Central memory CD8-positive, alpha-beta T cell (primary cell): ENCODE measurements around the gene NT5DC1.

Experiments used
- ATAC-seq: fragments of 150-1000 bp; cut with Tn5 transposase; replicated peaks from 2 replicates; pipeline ENCODE4 v1.10.0; 2022; ENCODE audit warnings: mild to moderate bottlenecking, moderate FRiP score, moderate number of reproducible peaks; ENCODE audit not compliant: poor library complexity, severe bottlenecking; ENCODE audit errors: extremely low read depth
- DNase-seq, 2 donors: peaks; one replicate each; pipeline ENCODE4 v3.0.0; 2021; ENCODE audit warnings: low spot score in 2 of 2
- H3K27ac Mint-ChIP-seq: one replicate; pipeline ENCODE4 v1.8.0; 2022; ENCODE audit warnings: low read depth, mild to moderate bottlenecking, moderate library complexity, mixed read lengths
- H3K27me3 Mint-ChIP-seq: one replicate; pipeline ENCODE4 v1.8.0; 2022; ENCODE audit warnings: mixed read lengths
- H3K36me3 Mint-ChIP-seq: one replicate; pipeline ENCODE4 v1.8.0; 2022; ENCODE audit warnings: mild to moderate bottlenecking, moderate library complexity, mixed read lengths; ENCODE audit not compliant: insufficient read depth
- H3K4me1 Mint-ChIP-seq: one replicate; pipeline ENCODE4 v1.8.0; 2022; ENCODE audit warnings: mixed read lengths
- H3K4me3 Mint-ChIP-seq: one replicate; pipeline ENCODE4 v1.8.0; 2022; ENCODE audit warnings: mild to moderate bottlenecking, moderate library complexity, mixed read lengths
- H3K9me3 Mint-ChIP-seq: one replicate; pipeline ENCODE4 v1.8.0; 2022; ENCODE audit warnings: mixed read lengths

NT5DC1 gene

GRCh38 chr6:116217069-116217468 lies 116.4 kb downstream of the NT5DC1 start:
- Mint-ChIP-seq H3K9me3 (no peaks in the 10 kb centered on the region), H3K36me3 (peaks cover 2% of the 10 kb centered on the region), H3K4me1 (no peaks in the 10 kb centered on the region), H3K27ac (no peak overlapping the region), H3K27me3 (no peaks in the 10 kb centered on the region), H3K4me3 (no peak overlapping the region)
- ATAC-seq (no peak), DNase-seq (no peak)

GRCh38 chr6:116218172-116218633 lies 117.5 kb downstream of the NT5DC1 start:
- Mint-ChIP-seq H3K27me3 (no peaks in the 10 kb centered on the region), H3K27ac (no peak overlapping the region), H3K4me3 (no peak overlapping the region), H3K9me3 (no peaks in the 10 kb centered on the region), H3K4me1 (no peaks in the 10 kb centered on the region), H3K36me3 (peaks cover 4% of the 10 kb centered on the region)
- ATAC-seq (no peak), DNase-seq (no peak)

GRCh38 chr6:116218866-116219265 lies 118.2 kb downstream of the NT5DC1 start:
- no peaks in the 10 kb centered on the region for H3K4me1 Mint-ChIP-seq
- H3K9me3 Mint-ChIP-seq = no peaks in the 10 kb centered on the region
- H3K27ac Mint-ChIP-seq = no peak overlapping the region
- peaks cover 7% of the 10 kb centered on the region for H3K36me3 Mint-ChIP-seq
- DNase-seq (no peak), ATAC-seq (no peak)
- no peak overlapping the region for H3K4me3 Mint-ChIP-seq
- no peaks in the 10 kb centered on the region for H3K27me3 Mint-ChIP-seq

GRCh38 chr6:116221067-116221466 lies 120.4 kb downstream of the NT5DC1 start:
- DNase-seq = no peak

GRCh38 chr6:116221911-116222310 lies 121.3 kb downstream of the NT5DC1 start:
- no peaks in the 10 kb centered on the region for H3K27me3 Mint-ChIP-seq
- peaks cover 7% of the 10 kb centered on the region for H3K36me3 Mint-ChIP-seq
- DNase-seq = no peak
- no peak overlapping the region for H3K4me3 Mint-ChIP-seq
- H3K4me1 Mint-ChIP-seq = no peaks in the 10 kb centered on the region
- H3K9me3 Mint-ChIP-seq = no peaks in the 10 kb centered on the region
- no peak for ATAC-seq
- no peak overlapping the region for H3K27ac Mint-ChIP-seq

More at GRCh38 chr6:116221067-116221466, 120.4 kb downstream of the NT5DC1 start:
- Mint-ChIP-seq H3K36me3 (peaks cover 7% of the 10 kb centered on the region), H3K4me1 (no peaks in the 10 kb centered on the region), H3K4me3 (no peak overlapping the region), H3K27ac (no peak overlapping the region), H3K27me3 (no peaks in the 10 kb centered on the region), H3K9me3 (no peaks in the 10 kb centered on the region)
- ATAC-seq = no peak

GRCh38 chr6:116223355-116223754 lies 122.7 kb downstream of the NT5DC1 start:
- Mint-ChIP-seq H3K27me3 (no peaks in the 10 kb centered on the region), H3K36me3 (peaks cover 7% of the 10 kb centered on the region), H3K27ac (no peak overlapping the region), H3K4me1 (no peaks in the 10 kb centered on the region), H3K4me3 (no peak overlapping the region), H3K9me3 (no peaks in the 10 kb centered on the region)
- ATAC-seq = no peak
- DNase-seq = no peak

- no peaks in the 10 kb centered on the region for H3K4me1 Mint-ChIP-seq
- DNase-seq (no peak), ATAC-seq (no peak)
Observed at GRCh38 chr6:116229287-116229913, 128.7 kb downstream of the NT5DC1 start.

GRCh38 chr6:116234689-116235088 lies 134.0 kb downstream of the NT5DC1 start:
- DNase-seq (no peak), ATAC-seq (no peak)
- Mint-ChIP-seq H3K4me3 (no peak overlapping the region), H3K27ac (no peak overlapping the region), H3K4me1 (no peaks in the 10 kb centered on the region), H3K36me3 (peaks cover 13% of the 10 kb centered on the region), H3K27me3 (no peaks in the 10 kb centered on the region), H3K9me3 (no peaks in the 10 kb centered on the region)

More at GRCh38 chr6:116229287-116229913, 128.7 kb downstream of the NT5DC1 start:
- Mint-ChIP-seq H3K27ac (peak overlapping the region; percentile 11), H3K4me3 (no peak overlapping the region), H3K36me3 (peaks cover 7% of the 10 kb centered on the region), H3K27me3 (no peaks in the 10 kb centered on the region), H3K9me3 (no peaks in the 10 kb centered on the region)

- Mint-ChIP-seq H3K9me3 (no peaks in the 10 kb centered on the region), H3K4me1 (no peaks in the 10 kb centered on the region), H3K27ac (no peak overlapping the region), H3K27me3 (no peaks in the 10 kb centered on the region), H3K4me3 (no peak overlapping the region), H3K36me3 (peaks cover 13% of the 10 kb centered on the region)
- ATAC-seq (no peak), DNase-seq (no peak)
Observed at GRCh38 chr6:116238083-116238482, 137.4 kb downstream of the NT5DC1 start.

- ATAC-seq (no peak), DNase-seq (no peak)
- no peak overlapping the region for H3K4me3 Mint-ChIP-seq
- H3K9me3 Mint-ChIP-seq = no peaks in the 10 kb centered on the region
- H3K36me3 Mint-ChIP-seq = peaks cover 13% of the 10 kb centered on the region
- peak overlapping the region; percentile 38 for H3K27ac Mint-ChIP-seq
- H3K4me1 Mint-ChIP-seq = no peaks in the 10 kb centered on the region
- H3K27me3 Mint-ChIP-seq = no peaks in the 10 kb centered on the region
Observed at GRCh38 chr6:116239256-116239655, 138.6 kb downstream of the NT5DC1 start.

- H3K9me3 Mint-ChIP-seq = no peaks in the 10 kb centered on the region
- no peak for ATAC-seq
- no peak overlapping the region for H3K27ac Mint-ChIP-seq
- H3K36me3 Mint-ChIP-seq = peaks cover 13% of the 10 kb centered on the region
- H3K4me1 Mint-ChIP-seq = no peaks in the 10 kb centered on the region
- H3K27me3 Mint-ChIP-seq = no peaks in the 10 kb centered on the region
- no peak for DNase-seq
- no peak overlapping the region for H3K4me3 Mint-ChIP-seq
Observed at GRCh38 chr6:116239856-116240255, 139.2 kb downstream of the NT5DC1 start.

GRCh38 chr6:116244284-116244683 lies 143.6 kb downstream of the NT5DC1 start:
- no peak overlapping the region for H3K27ac Mint-ChIP-seq
- H3K4me3 Mint-ChIP-seq = no peak overlapping the region
- peaks cover 8% of the 10 kb centered on the region for H3K36me3 Mint-ChIP-seq
- no peaks in the 10 kb centered on the region for H3K4me1 Mint-ChIP-seq
- ATAC-seq (no peak), DNase-seq (no peak)
- H3K9me3 Mint-ChIP-seq = no peaks in the 10 kb centered on the region
- H3K27me3 Mint-ChIP-seq = no peaks in the 10 kb centered on the region

- Mint-ChIP-seq H3K4me3 (no peak overlapping the region), H3K36me3 (peaks cover 8% of the 10 kb centered on the region), H3K4me1 (no peaks in the 10 kb centered on the region), H3K27me3 (no peaks in the 10 kb centered on the region), H3K27ac (no peak overlapping the region), H3K9me3 (no peaks in the 10 kb centered on the region)
- ATAC-seq = no peak
- no peak for DNase-seq
Observed at GRCh38 chr6:116246089-116246488, 145.4 kb downstream of the NT5DC1 start.
